IMR-90 (cell line): ENCODE results near the gene HSPG2. TPM values are rescaled to one million over a fixed set of nuclear protein-coding genes. Genes with fewer than 3 reads are reported as not detected.

Experiments
- ATAC-seq: fragments of 200-7000 bp; cut with Tn5 transposase; 2 replicates; pipeline ENCODE4 v1.9.1; 2020; ENCODE audit warnings: low read depth, mild to moderate bottlenecking, moderate library complexity
- BruUV-seq: library from RNA; stranded (reverse); fragments of 400-500 nt; replicated peaks from 2 replicates; lab custom pipeline; 2021; lab: Mats Ljungman, UMichigan
- CTCF ChIA-PET: fragments of 300-600 bp; formaldehyde crosslinking; extraction: SDS; loops from one replicate; lab custom pipeline; 2021; ENCODE audit warnings: antibody characterized with exemption; lab: Yijun Ruan, JAX
- POLR2A ChIA-PET: fragments of 300-600 bp; sonication (Branson Sonifier 250); formaldehyde crosslinking; loops from one replicate; lab custom pipeline; 2022; ENCODE audit warnings: antibody characterized with exemption; ENCODE audit not compliant: unreplicated experiment; lab: Charles Lee
- DNase-seq: peaks from one replicate; pipeline ENCODE4 v3.0.0; 2013
- H2AFZ ChIP-seq: replicated peaks from 2 replicates; pipeline ENCODE3; 2013; ENCODE audit warnings: low read length, mild to moderate bottlenecking; ENCODE audit not compliant: poor library complexity
- H2AK5ac ChIP-seq: 2 replicates; pipeline ENCODE4 v1.6.1; 2013; ENCODE audit warnings: low read depth, low read length, inconsistent platforms
- H2AK9ac ChIP-seq: replicated peaks from 2 replicates; pipeline ENCODE3; 2013; ENCODE audit warnings: mild to moderate bottlenecking, low read depth, low read length, moderate library complexity; ENCODE audit not compliant: poor library complexity
- H2BK120ac ChIP-seq: 2 replicates; pipeline ENCODE4 v1.6.1; 2013; ENCODE audit warnings: low read depth, low read length, inconsistent platforms
- H2BK15ac ChIP-seq: 3 replicates; pipeline ENCODE4 v1.6.1; 2013; ENCODE audit warnings: low read depth, low read length, inconsistent platforms
- H2BK20ac ChIP-seq: 2 replicates; pipeline ENCODE4 v1.6.1; 2013; ENCODE audit warnings: low read depth, mild to moderate bottlenecking, inconsistent platforms, low read length, moderate library complexity
- H2BK5ac ChIP-seq: 2 replicates; pipeline ENCODE4 v1.6.1; 2013; ENCODE audit warnings: mild to moderate bottlenecking, low read depth, low read length, inconsistent platforms; ENCODE audit not compliant: poor library complexity, severe bottlenecking
- H3K14ac ChIP-seq: replicated peaks from 2 replicates; pipeline ENCODE4 v1.6.1; 2013; ENCODE audit warnings: low read depth, low read length, inconsistent platforms
- H3K18ac ChIP-seq: 2 replicates; pipeline ENCODE4 v1.6.1; 2013; ENCODE audit warnings: low read depth, low read length, control low read depth
- H3K23ac ChIP-seq: 2 replicates; pipeline ENCODE4 v1.6.1; 2013; ENCODE audit warnings: low read depth, low read length, inconsistent platforms
- H3K27ac ChIP-seq: 2 replicates; pipeline ENCODE4 v1.5.1; 2013; ENCODE audit warnings: mild to moderate bottlenecking, control low read depth, low read length; ENCODE audit not compliant: insufficient read depth
- H3K27me3 ChIP-seq: 2 replicates; pipeline ENCODE4 v1.6.1; 2013; ENCODE audit warnings: low read length; ENCODE audit not compliant: control insufficient read depth, insufficient read depth
- H3K36me3 ChIP-seq: 2 replicates; pipeline ENCODE4 v1.6.1; 2013; ENCODE audit warnings: low read length, mixed read lengths; ENCODE audit not compliant: control insufficient read depth, insufficient read depth
- H3K4ac ChIP-seq: 2 replicates; pipeline ENCODE4 v1.6.1; 2013; ENCODE audit warnings: low read depth, low read length, inconsistent platforms
- H3K4me1 ChIP-seq: 2 replicates; pipeline ENCODE4 v1.6.1; 2013; ENCODE audit warnings: low read length, mixed read lengths; ENCODE audit not compliant: control insufficient read depth, insufficient read depth
- H3K4me2 ChIP-seq: 2 replicates; pipeline ENCODE4 v1.6.1; 2013; ENCODE audit warnings: low read depth, mild to moderate bottlenecking, control low read depth, low read length, moderate library complexity
- H3K4me3 ChIP-seq: 2 replicates; pipeline ENCODE4 v1.5.1; 2013; ENCODE audit warnings: low read depth, mild to moderate bottlenecking, control low read depth, low read length, moderate library complexity; ENCODE audit not compliant: insufficient read depth
- H3K56ac ChIP-seq: 2 replicates; pipeline ENCODE4 v1.6.1; 2013; ENCODE audit warnings: low read length, inconsistent platforms; ENCODE audit not compliant: insufficient read depth; ENCODE audit errors: extremely low read depth
- H3K79me1 ChIP-seq, 2 experiments: 2 replicates each; pipeline ENCODE4 v1.6.1; 2013; ENCODE audit warnings: low read length in 2 of 2, inconsistent platforms in 1 of 2, low read depth in 1 of 2
- H3K9ac ChIP-seq: 2 replicates; pipeline ENCODE4 v1.6.1; 2013; ENCODE audit warnings: low read depth, low read length, control low read depth
- H3K9me1 ChIP-seq: 2 replicates; pipeline ENCODE4 v1.6.1; 2013; ENCODE audit warnings: low read length, inconsistent platforms; ENCODE audit not compliant: insufficient read depth
- H3K9me3 ChIP-seq: 2 replicates; pipeline ENCODE4 v1.6.1; 2013; ENCODE audit warnings: low read length; ENCODE audit not compliant: control insufficient read depth, insufficient read depth
- H4K20me1 ChIP-seq: 2 replicates; pipeline ENCODE4 v1.6.1; 2013; ENCODE audit warnings: low read length, inconsistent platforms; ENCODE audit not compliant: insufficient read depth
- H4K5ac ChIP-seq: 2 replicates; pipeline ENCODE4 v1.6.1; 2013; ENCODE audit warnings: mild to moderate bottlenecking, low read depth, low read length, control low read depth
- H4K8ac ChIP-seq, 2 experiments: 2 replicates each; pipeline ENCODE4 v1.6.1; 2013; ENCODE audit warnings: low read depth in 2 of 2, low read length in 2 of 2, control low read depth in 1 of 2, inconsistent platforms in 1 of 2
- H4K91ac ChIP-seq: 2 replicates; pipeline ENCODE4 v1.6.1; 2013; ENCODE audit warnings: low read depth, low read length, inconsistent platforms; ENCODE audit not compliant: insufficient read depth
- BHLHE40 ChIP-seq: fragments of 150-350 bp; IDR thresholded peaks from 2 replicates; pipeline ENCODE4 v1.6.1; 2016; ENCODE audit warnings: mild to moderate bottlenecking, low read depth, low read length
- CEBPB ChIP-seq: IDR thresholded peaks from 2 replicates; pipeline ENCODE4 v1.6.1; 2012; ENCODE audit warnings: low read depth, low read length, improper control_type of control experiment
- CHD1 ChIP-seq: IDR thresholded peaks from 2 replicates; pipeline ENCODE4 v1.6.1; 2012; ENCODE audit warnings: low read depth, low read length, improper control_type of control experiment
- ELK1 ChIP-seq: fragments of 150-350 bp; IDR thresholded peaks from 2 replicates; pipeline ENCODE4 v1.6.1; 2016; ENCODE audit warnings: low read depth, mild to moderate bottlenecking, low read length, moderate library complexity, borderline replicate concordance
- FOS ChIP-seq: fragments of 150-350 bp; IDR thresholded peaks from 2 replicates; pipeline ENCODE4 v1.6.1; 2016; ENCODE audit warnings: low read depth, low read length
- MAFK ChIP-seq: IDR thresholded peaks from 2 replicates; pipeline ENCODE4 v1.6.1; 2012; ENCODE audit warnings: low read depth, low read length, improper control_type of control experiment
- MXI1 ChIP-seq: IDR thresholded peaks from 2 replicates; pipeline ENCODE4 v1.6.1; 2012; ENCODE audit warnings: low read depth, mild to moderate bottlenecking, low read length, moderate library complexity, borderline replicate concordance
- NFE2L2 ChIP-seq: fragments of 150-350 bp; IDR thresholded peaks from 2 replicates; pipeline ENCODE4 v1.6.1; 2016; ENCODE audit warnings: low read depth, mild to moderate bottlenecking, low read length
- POLR2A ChIP-seq: IDR thresholded peaks from 2 replicates; pipeline ENCODE4 v1.6.1; 2012; ENCODE audit warnings: mild to moderate bottlenecking, low read depth, low read length
- RAD21 ChIP-seq: IDR thresholded peaks from 2 replicates; pipeline ENCODE4 v1.6.1; 2012; ENCODE audit warnings: low read length, improper control_type of control experiment
- RCOR1 ChIP-seq: IDR thresholded peaks from 2 replicates; pipeline ENCODE4 v1.6.1; 2012; ENCODE audit warnings: mild to moderate bottlenecking, low read length, improper control_type of control experiment; ENCODE audit not compliant: insufficient replicate concordance
- RFX5 ChIP-seq: IDR thresholded peaks from 2 replicates; pipeline ENCODE4 v1.8.0; 2012; ENCODE audit warnings: low read depth, mild to moderate bottlenecking, low read length, moderate library complexity
- SMC3 ChIP-seq: fragments of 150-350 bp; IDR thresholded peaks from 2 replicates; pipeline ENCODE4 v1.6.1; 2016; ENCODE audit warnings: low read depth, mild to moderate bottlenecking, antibody characterized with exemption, low read length, moderate library complexity
- USF2 ChIP-seq: fragments of 150-350 bp; IDR thresholded peaks from 2 replicates; pipeline ENCODE4 v1.6.1; 2017; ENCODE audit warnings: mild to moderate bottlenecking, antibody characterized with exemption, low read length, low read depth
- WGBS, 2 experiments: methylation state at CpG; one replicate each; pipeline versions ENCODE4 v1.1.5 to v1.1.7; 2013; ENCODE audit warnings: missing lambda C conversion rate in 2 of 2; ENCODE audit not compliant: insufficient read length in 1 of 2; ENCODE audit errors: extremely low coverage in 2 of 2; 5-methylcytosine and 5-hydroxymethylcytosine counted together
- dilution Hi-C: fragments of 300-500 bp; cut with HindIII; formaldehyde crosslinking; loops from one replicate; pipeline ENCODE4 v1.14.3; 2018; ENCODE audit warnings: low sequenced_read_pairs; ENCODE audit not compliant: unreplicated experiment
- in situ Hi-C: fragments of 300-500 bp; cut with MboI; formaldehyde crosslinking; loops from 3 replicates; pipeline ENCODE4 v1.14.3; 2019; ENCODE audit warnings: low sequenced_read_pairs, inconsistent platforms, mixed read lengths
- intact Hi-C: fragments of 100-400 bp; cut with micrococcal nuclease; formaldehyde crosslinking; loops from 2 replicates; pipeline ENCODE4 v1.10.0; 2022
- polyA plus RNA-seq, 3 experiments: library from polyadenylated mRNA; depleted of rRNA; stranded (reverse); fragments of >200 nt; gene quantifications; 2 replicates each; pipeline ENCODE4 v1.2.3, GENCODE V29; 2012; ENCODE audit warnings: low replicate concordance in 1 of 3
- total RNA-seq: library from RNA; depleted of rRNA; stranded (reverse); fragments of >200 nt; gene quantifications from 2 replicates; pipeline ENCODE4 v1.2.3, GENCODE V29; 2012

HSPG2 gene
- total and polyA plus RNA-seq, 2 of the 4 experiments (the other 2 are of a cell fraction) = 15.8 to 94.0 TPM

- 0% methylated on average over 1 of the region's 6 CpGs; no CpG with 5 or more reads in 1 of the 2 experiments for WGBS, 2 experiments
- DNase-seq = no peak
- no peak overlapping the region for H2AFZ ChIP-seq
- POLR2A ChIA-PET = no interaction called here
- ATAC-seq = no peak
- no peak overlapping the region for H3K14ac ChIP-seq
- no peak overlapping the region for H2BK120ac ChIP-seq
- in situ Hi-C loops (no loop called here), dilution Hi-C loops (no loop called here), intact Hi-C loops (no loop called here)
- no peaks in the 10 kb centered on the region for H4K20me1 ChIP-seq
- no peak overlapping the region for H3K4ac ChIP-seq
- H3K36me3 ChIP-seq = no peaks in the 10 kb centered on the region
- no peak overlapping the region for H3K9ac ChIP-seq
- no peak overlapping the region for H3K4me2 ChIP-seq
- no peak overlapping the region for H2BK15ac ChIP-seq
- no peaks in the 10 kb centered on the region for H3K79me1 ChIP-seq
- no peak overlapping the region for H3K18ac ChIP-seq
- H2AK9ac ChIP-seq = no peak overlapping the region
- no peak overlapping the region for H4K91ac ChIP-seq
- no peak overlapping the region for H2AK5ac ChIP-seq
- no peak overlapping the region for H4K5ac ChIP-seq
- no peak overlapping the region for H3K4me3 ChIP-seq
- CTCF ChIA-PET = no interaction called here
- no TSS peak for BruUV-seq
- peaks cover 8% of the 10 kb centered on the region for H3K9me3 ChIP-seq
- H4K8ac ChIP-seq = no peak overlapping the region
- H2BK20ac ChIP-seq = no peak overlapping the region
- TF ChIP-seq NFE2L2 = no peak
- TF ChIP-seq RAD21 = no peak
- TF ChIP-seq ELK1 = no peak
- no peak for TF ChIP-seq USF2
- TF ChIP-seq BHLHE40 = no peak
- TF ChIP-seq RCOR1 = no peak
- TF ChIP-seq CHD1 = no peak
- TF ChIP-seq RFX5 = no peak
- no peak for TF ChIP-seq MAFK
- no peak for TF ChIP-seq SMC3
- TF ChIP-seq CEBPB = no peak
- no peak for TF ChIP-seq FOS
- TF ChIP-seq POLR2A = no peak
- no peak for TF ChIP-seq MXI1
- no peaks in the 10 kb centered on the region; the same call in none of the 2 replicates for H3K27me3 ChIP-seq
- H3K56ac ChIP-seq = no peak overlapping the region
- no peak overlapping the region for H2BK5ac ChIP-seq
- H3K23ac ChIP-seq = no peak overlapping the region
- H3K9me1 ChIP-seq = no peaks in the 10 kb centered on the region
- no peak overlapping the region for H3K27ac ChIP-seq
- H3K4me1 ChIP-seq = no peaks in the 10 kb centered on the region
Measured at GRCh38 chr1:21795075-21795474, 142.0 kb downstream of the HSPG2 start.
